OCI-LY3 (cell line): ENCODE data around the gene AQP2.

Source experiments
- EZH2phosphoT487 ChIP-seq: fragments of 200-600 bp; shearing (Covaris generic); IDR thresholded peaks from 2 replicates; pipeline ENCODE4 v1.6.1; 2018; ENCODE audit warnings: antibody characterized with exemption, mixed run types, low read depth
- TF ChIP-seq, protein P1 (sequence below): fragments of 200-600, 300-600 bp; sonication (generic); IDR thresholded peaks from 2 replicates; pipeline ENCODE4 v1.5.1; 2014; ENCODE audit warnings: antibody characterized with exemption, low read length, low read depth

DNA sequence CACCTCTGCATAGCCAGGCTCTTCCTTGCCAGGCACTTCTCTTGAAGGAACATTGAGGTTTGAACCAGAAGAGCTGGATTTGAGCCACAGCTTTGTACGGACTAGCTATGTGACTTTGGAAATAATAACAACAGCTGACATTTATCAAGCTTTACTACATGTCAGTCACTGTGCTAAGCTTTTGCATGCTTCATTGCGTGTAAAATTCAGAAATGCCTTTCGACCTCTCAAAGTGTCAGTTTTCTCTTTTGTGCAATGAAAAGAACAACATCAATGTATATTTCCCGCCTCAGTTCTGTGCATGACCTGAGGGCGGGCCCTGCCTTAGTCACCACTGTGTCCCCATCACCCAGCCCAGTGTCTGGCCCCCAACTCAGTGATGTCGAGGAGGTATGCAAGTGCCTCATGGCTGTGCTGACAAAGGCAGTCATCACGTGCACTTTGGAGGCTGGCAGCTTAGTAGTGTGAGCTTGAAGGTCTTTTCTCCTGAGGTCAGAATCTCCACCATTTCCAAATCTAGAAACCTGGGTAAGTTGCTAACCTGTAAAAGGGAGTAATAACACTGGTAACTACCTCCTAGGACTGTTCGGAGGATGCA is 17.9 kb upstream of the AQP2 start:
- TF ChIP-seq, protein P1, sequence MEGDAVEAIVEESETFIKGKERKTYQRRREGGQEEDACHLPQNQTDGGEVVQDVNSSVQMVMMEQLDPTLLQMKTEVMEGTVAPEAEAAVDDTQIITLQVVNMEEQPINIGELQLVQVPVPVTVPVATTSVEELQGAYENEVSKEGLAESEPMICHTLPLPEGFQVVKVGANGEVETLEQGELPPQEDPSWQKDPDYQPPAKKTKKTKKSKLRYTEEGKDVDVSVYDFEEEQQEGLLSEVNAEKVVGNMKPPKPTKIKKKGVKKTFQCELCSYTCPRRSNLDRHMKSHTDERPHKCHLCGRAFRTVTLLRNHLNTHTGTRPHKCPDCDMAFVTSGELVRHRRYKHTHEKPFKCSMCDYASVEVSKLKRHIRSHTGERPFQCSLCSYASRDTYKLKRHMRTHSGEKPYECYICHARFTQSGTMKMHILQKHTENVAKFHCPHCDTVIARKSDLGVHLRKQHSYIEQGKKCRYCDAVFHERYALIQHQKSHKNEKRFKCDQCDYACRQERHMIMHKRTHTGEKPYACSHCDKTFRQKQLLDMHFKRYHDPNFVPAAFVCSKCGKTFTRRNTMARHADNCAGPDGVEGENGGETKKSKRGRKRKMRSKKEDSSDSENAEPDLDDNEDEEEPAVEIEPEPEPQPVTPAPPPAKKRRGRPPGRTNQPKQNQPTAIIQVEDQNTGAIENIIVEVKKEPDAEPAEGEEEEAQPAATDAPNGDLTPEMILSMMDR, result no peak
- TF ChIP-seq EZH2phosphoT487, result no peak
